Activated CD4-positive, alpha-beta T cell treated with anti-CD3 and anti-CD28 coated beads, Interleukin-10, Interleukin-2, amounts not matched to agents 100 ng/mL and 50 ng/mL, durations not matched to agents 16 hours and 8 hours (primary cell): Measurements from ENCODE around the gene ZNF275.
"Not testable (repeated sequence)": the region's sequence is repeated elsewhere in the genome, so short reads cannot be mapped to it uniquely, and the experiment has no call there.

ENCODE experiments used
- DNase-seq: peaks from one replicate; pipeline ENCODE4 v3.0.0-alpha.2; 2020

Gene ZNF275

DNA sequence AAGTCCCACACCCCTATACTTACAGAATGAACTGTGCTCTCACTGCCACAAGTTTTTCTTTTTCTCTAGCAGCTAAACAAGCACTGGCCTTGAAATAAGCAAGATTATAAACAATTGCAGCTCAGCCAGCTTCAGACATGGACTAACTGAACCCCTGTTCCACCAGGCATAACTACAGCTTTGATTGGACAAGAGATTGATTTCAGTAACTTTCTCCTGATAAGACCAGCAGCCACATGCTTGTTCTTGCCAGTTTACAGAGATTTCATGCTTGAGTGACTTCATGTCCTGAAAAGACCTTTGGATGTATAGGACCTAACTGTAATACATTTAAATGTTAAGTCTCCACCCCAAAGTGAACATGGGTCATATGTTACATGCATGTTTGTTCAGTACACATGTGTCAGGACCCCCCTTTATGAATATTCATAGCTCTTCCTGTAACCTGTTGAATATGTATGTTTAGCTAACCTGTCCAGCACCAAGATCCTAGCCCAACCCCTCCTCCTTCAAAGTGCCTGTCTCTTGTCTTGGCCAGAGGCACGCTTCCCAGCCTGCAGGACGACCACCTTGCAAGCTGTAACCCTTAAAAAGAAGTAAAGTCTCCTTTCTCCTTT lies 27.9 kb downstream of the ZNF275 start:
- no peak for DNase-seq

DNA sequence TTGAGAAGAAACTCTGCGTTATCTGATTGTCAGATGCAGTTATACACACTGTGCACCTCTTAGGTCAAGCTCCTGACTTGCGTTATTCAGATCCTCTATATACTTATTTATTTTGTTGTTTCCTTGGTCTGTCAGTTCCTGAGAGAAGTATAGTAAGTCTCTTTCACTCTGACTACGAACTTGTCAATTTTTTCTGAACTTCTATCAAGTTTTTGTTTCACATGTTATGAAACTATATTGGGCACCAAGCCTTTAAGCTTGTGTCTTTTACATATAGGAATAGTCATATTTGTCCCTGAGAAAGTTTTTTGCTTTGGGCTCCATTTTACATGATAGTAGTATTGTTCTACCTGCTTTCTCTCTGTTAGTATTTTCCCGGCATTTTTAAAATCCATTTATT lies 31.7 kb downstream of the ZNF275 start:
- DNase-seq: peak; percentile 30

DNA sequence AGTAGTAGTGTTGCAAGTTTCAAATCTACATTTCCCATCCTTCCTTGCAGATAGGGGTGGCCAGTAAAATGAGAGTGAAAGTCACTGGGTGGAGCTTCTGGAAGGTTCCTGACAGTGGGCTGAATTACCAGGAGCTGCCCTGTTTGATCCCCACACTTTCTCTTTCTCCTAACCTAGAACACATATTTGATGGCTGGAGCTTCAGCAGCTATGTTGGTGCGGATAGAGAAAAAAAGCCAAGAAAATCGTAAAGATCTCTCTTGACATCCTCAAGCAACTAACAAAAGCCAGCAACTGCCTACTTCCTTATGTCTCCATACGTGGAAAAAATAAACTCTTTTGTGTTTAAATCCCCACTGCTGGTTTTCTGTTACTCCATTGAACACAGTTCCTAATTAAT lies 32.2 kb downstream of the ZNF275 start:
- DNase-seq: no peak

DNA sequence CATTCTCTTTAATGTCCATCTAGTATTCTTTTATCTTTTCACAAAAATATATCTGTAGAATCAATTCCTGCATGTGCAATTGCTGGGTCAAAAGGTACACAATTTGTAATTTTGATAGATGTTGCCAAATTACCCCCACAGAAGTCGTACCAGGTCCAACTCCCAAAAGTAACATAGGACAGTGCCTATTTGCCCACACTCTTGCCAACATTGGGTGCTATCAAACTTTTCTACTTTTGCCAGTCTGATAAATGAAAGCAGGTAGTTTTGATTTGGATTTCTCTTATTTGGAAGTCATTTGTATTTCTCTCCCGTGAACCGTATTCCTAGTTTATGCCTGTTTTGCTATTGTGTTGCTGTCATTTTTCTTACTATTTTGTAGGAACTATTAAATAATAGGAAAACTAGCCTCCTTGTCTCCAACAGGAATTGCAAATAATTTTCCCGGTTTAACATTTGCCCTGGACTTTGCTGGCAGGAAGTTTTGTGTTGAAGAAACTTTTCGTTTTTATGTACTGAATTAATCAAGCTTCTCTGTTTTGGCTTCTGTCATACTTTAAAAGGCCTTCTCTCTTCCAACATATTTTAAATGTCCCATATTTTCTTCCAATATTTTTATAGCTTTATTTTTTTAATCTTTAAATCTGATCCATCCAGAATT lies 33.1 kb downstream of the ZNF275 start:
- DNase-seq: no peak

DNA sequence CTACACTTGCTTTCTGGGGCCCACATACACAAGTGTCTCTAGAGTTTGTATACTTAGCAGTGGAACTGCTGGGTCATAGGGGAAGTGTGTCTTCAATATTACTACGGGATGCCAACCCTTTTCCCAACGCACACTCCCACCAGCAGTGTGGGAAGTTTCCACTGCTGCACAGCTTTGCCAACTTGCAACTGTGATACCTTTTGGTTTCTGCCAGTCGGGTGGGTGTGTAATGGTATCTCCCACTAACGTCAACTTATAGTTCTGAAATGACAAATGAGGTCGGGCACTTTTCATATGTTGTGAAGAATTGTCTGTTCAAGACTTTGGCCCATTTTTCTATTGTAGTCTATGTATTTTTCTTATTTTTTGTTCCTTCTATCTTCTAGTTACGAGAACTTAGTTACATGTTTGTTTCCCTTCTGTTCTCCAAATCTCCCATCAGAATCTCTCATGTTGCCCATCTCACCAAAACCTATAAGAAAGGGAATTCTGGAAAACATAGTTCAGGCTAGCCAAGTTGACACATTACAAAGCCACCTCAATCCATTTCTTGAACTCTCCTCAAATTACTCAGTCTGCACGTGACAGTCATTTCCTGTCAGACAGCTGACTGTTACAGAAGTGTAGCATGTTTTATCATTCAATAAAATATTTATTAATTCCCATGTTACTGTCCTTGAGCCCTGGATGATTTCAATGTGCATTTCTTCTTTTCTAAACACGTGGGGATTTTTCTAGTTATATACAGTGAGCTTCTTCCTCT lies 36.5 kb downstream of the ZNF275 start:
- DNase-seq: peak; percentile 41

DNA sequence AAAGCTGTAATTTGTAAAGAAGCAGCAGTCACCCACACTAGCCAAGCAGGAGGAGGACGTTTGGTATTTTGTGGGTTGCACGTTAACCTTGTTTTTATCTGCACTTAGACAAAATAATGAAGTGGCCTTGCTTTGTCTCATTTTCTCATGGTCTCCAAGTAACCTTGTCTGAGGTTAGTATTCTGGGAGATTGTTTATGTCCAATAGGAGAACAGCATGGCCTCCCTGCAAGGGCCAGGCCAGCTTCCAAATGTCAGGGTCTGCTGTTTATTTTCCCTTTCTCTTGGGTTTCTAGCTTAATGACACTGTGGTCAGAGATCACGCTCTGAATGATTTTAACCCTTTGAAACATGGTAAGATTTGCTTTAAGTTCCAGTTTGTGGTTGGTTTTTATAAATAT lies 37.3 kb downstream of the ZNF275 start:
- DNase-seq: no peak

DNA sequence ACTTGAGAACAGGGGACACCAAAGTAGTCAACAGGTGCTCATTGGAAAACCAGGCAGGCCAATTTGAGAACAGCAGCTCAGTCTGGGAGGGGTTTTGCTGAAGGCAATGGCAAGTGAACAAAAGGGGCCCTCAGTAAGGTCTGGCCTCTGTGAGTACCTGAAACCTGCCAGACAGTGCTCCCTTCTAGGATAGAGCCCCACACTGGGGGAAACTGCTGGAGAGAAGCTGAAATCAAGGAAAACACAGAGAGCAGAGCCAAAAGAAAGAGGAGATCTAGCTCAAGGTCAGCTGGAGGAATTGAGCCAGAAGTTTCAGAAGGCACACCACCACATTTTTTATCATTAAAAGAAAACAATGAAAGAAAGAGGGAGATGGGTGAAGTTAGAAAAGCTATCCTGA lies 39.0 kb downstream of the ZNF275 start:
- no peak for DNase-seq

DNA sequence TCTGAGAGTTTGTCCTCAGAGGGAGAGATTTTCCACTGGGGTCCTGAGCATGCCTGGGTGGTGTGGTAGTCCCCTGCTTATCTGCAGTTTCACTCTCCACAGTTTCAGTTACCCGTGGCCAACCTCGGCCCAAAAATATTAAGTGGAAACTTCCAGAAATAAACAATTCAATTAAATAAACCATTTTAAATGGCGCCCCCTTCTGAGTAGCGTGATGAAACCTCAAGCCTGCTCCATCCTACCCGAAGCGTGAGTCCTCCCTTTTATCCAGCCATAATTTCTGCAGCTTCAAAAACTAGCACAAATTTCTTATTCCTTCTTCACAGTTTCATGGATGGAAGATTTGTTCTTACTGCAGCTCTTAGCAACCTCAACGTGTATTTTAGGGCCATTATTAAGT lies 40.5 kb downstream of the ZNF275 start:
- DNase-seq: no peak

DNA sequence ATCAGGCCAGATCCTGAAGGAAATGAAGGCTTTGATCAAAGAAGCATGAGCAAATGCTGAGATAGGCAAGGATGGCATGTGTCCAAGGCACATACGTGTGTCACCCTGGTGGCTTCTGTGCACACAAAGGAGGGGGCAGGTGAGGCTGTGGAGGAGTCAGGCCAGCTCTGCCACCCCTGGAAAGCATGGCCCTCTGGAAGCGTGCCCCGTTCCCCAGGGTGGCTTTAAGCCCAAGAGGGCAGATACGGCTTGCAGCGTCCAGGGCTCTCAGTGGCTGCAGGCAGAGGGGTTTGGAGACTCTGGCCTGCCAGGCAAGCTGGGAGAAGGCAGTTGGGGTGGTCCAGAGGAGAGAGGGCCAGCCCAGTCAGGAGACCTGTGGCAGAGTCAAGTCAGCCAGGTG lies 41.6 kb downstream of the ZNF275 start:
- no peak for DNase-seq

DNA sequence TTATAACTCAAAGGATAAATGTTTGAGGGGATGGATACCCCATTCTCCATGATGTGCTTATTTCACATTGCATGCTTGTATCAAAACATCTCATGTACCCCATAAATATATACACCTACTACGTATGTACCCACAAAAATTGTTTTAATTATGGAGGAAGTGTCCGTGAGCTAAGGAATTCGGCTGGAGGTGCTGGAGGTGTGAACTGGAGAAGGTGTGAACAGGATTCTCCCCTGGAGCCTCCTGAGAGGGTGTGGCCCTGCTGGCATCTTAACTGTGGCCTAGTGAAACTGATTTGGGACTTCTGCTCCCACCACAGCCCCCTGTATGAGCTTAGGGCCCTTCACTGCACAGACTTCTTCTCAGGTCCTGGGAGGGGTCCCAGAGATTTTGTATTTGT lies 43.8 kb downstream of the ZNF275 start:
- DNase-seq: no peak

DNA sequence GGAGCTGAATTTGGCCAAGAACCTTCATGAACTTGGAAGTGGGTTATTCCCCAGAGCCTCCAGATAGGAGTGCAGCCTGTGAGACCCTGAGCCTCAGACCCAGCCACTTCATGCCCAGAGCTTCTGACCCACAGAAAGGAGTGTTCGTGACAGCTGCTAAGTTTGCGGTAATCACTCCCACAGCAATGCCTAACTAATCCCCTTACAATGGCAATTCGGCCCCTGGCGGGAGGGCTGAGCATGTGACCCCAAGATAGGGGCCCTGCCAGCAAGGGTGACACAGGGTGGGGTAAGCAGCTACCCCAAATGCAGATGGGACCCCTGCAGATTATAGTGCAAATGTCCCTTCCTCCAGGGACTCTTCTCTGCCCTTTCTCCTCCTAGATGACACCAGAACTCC lies 44.7 kb downstream of the ZNF275 start:
- no peak for DNase-seq

DNA sequence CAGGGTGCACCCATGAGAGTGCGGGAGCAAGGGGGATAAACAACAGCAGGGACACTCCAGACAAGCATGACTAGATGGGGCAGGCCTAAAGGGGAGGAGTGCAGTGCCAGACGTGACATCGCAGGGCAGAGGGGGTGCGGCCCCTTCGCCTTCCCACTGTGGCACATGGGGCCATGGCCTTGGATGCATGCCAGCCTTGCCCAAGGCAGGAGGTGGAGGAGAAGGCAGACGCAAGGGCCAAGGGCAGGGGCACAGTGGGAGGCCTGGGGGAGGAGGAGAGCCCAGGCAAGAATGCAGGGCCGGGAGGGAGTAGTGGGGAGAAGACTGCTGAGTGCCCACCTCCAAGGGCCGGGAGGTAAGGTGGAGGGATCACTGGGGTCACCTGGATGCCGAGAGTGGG lies 45.6 kb downstream of the ZNF275 start:
- no peak for DNase-seq

DNA sequence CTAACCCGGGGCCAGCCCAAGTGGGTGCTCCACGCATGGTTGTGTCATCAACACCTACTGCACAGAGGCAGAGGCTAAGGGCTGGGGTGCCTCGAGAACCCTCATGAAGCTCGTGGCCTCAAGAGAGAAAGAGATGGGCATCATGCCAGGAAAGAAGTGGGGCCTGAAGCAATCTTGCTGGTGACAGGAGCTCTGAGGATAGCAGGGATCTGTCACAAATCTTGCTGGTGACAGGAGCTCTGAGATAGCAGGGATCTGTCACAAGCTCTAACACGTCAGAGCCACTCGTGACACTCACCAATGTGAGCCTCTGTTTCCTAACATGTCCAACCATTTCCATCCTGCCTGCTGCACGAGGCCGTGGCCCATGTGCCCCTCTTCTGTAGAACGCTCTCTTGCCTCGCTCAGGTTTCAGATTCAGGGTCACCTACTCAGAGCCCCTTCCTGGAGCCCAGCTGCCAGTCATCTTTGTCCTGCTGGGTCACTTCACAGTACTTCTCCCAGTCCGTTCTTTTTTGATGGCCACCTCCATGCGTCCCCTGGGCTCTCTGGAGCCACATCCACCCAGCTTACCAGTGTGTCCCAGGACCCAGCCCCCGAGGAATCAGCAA lies 46.1 kb downstream of the ZNF275 start:
- DNase-seq: no peak

DNA sequence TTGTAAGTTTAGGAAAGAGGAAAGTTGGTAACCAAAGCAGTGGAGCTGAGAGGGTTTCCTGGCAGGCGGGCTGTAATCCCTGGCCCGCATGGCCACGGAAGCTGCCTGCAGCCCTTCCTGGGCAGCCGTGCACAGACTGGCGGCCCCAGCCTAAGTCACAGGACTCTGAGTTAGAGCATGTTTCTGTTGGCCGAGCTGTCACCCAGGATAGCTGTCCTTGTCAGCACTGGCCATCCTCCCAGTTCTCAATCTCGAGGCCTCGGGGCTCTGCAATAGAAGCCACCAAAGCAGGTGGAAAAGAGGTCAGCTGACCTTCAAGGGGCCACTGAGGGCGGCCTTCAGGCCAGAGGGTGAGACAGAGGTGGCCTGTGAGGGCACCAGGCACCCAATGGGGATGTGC lies 46.7 kb downstream of the ZNF275 start:
- DNase-seq: no peak

DNA sequence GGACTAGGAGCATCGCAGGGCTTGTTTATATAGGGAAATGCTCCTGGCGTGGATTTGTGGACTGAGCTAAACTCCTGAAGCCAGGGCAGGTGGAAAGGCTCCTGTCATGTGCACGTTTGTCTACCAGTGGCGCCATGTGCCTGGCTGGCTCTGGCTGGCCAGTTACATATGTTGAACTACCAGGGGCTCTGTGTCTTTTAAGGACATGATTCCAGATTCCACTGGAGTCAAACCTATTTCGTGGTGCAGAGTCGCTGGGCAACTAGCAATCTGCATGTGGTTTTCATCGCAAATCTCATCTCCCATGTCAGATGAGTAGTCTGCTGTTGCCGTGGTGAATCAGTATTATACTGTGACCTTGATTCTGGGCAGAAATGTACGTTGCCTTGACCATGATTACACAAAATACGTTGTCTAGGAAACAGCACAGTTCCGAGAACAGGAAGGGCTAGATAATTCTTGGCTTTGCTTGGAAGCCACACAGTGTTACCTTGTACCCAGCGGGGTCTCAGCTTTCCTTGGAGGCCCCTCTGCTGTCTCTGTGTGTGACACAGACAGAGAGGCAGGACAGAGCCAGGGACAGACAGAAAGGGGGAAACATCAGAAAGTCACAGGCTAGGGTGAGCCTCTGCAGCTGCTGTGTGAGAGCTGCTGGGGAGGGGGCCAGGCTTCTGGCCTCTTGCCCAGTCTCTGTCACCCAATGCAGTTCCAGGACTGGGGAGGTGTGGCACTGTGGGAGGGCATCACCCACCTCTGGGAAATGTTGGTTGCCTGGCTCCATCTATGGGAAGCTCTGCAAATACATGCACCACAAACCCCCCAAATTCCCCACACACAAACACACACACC lies 48.0 kb downstream of the ZNF275 start:
- DNase-seq: peak; percentile 25

DNA sequence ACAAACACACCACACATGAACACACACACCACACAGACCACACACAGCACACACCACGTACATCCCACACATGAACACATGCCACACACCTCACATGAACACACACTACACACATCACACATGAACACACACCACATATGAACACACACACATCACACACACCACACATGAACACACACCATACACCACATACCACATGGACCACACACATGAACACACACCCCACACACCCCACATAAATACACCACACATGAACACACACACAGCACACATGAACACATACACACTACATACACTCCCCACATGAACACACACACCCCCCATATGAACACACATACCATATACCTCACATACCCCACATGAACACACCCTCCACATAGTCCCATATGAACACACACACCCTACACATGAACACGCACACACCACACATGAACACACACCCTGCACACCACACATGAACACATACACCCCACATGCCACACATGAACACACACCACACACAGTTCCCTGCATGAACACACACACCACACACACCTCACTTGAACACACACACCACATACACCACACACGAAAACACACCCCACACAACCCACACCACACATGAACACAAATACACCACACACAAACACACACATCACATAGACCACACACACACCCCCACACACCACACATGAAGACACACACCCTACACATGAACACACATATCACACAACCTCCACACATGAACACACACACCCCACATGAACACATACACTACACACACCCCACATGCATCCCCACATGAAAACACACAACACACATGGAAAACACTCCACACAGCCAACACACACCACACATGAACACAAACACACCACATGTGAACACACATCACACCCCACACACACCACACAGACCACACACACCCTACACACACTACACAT lies 48.9 kb downstream of the ZNF275 start:
- DNase-seq: no peak

DNA sequence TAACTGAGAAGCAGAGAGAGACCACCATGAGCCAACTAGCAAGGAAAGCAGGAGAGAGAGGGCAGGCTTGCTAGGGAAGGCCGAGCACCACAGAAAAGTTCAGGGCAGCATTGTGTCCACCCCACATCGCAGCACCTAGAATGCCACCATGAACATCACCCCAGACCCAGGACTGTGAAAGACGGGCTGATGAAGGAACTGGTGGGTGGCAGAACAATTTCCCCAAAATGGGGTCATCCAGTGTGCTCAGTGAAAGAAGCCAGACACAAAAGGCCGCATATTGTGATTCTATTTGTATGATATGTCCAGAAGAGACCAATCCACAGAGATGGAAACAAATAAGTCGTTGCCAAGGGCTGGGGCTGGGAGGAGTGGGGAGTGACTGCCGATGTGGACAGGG lies 50.4 kb downstream of the ZNF275 start:
- DNase-seq: no peak

DNA sequence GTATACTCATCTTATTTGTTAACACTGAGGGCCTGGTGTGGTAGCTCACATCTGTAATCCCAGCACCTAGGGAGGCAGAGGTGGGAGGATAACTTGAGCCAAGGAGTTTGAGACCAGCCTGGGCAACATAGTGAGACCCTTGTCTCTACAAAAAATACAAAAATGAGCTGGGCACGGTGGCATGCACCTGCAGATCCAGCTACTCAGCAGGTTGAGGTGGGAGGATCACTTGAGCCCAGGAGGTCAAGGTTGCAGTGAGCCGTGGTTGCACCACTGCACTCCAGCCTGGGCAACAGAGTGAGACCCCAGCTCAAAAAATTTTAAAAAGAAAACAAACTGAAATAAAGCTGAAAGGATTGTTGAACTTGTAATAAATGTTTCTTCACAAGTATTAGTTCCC lies 51.0 kb downstream of the ZNF275 start:
- not testable (repeated sequence) for DNase-seq

DNA sequence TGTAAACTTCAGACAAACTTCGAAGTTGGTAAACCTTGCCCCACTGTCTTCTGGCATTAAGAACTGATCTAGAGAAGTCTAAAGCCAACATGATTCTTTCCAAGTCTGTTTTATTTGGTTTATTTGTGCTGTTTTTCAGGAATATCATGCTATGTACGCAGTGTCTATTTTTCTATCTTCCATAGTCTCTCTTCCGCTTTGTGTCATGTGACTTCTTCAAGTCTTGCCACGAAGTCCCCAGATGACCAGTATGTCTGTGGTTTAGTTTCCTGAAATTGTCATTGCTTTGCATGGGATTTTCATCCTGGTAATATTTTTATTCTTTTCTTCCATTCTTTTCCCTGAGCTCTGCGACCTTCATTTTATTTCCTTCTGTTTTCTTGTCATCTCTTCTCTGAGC lies 52.1 kb downstream of the ZNF275 start:
- DNase-seq: no peak

DNA sequence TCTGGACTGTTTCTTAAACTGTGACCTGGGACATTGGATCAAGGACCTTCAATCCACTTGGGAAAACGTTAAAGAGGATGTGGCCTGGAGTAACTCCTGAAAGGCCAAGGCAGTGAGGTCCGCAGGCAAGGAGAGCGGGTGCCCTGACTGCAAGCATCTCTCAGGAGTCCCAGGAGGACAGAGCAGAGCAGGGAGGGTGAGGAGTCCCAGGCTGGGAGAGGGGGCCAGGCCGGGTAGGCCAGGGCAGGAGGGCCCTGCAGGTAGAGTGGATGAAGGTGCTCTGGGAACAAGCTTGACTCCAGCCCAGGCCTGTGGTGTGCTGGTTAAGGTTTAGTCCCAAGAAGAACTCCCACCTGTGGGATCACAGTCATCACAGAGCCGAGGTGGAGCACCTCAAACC lies 53.4 kb downstream of the ZNF275 start:
- no peak for DNase-seq

DNA sequence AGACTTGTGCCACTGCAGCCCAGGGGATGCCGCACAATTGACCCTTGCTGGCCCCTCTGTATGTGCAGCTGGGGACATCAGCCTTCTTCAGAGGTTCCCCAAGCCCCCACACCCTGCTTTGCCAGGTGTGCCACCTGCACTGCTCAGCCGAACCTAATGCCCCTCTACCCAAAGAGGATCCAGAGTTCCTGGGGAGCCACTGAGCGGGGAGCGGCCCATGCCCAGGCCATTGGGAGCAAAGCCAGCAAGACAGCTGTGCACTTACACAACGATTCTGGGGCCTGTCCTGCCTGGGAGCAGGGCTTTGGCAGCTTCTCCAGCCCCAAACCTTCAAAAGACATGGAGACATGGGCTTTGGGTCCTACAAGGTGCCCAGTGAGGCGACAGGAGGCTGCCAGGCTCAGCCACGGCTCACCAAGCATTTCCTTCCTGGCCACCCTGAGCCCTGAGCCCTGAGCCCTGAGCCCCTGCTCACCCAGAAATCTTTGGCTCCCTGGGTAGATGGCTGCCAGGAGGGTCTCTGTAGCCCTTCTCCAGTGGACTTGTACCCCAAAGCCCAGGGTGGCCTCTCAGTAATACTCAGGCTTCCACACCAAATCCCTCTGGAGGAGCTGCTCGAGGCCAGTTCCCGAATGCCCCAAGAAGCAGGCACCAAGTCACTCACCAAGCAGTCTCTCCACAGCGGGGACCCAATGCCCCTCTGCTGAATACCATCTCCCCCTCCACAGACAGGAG lies 54.2 kb downstream of the ZNF275 start:
- DNase-seq: no peak
